GM19328 (cell line): Measurements from ENCODE around the gene DLEU7.

Experiments
- ATAC-seq: cut with Tn5 transposase; IDR thresholded peaks from one replicate; pipeline ENCODE4 v1.9.1; 2021; ENCODE audit warnings: mild to moderate bottlenecking, moderate library complexity; ENCODE audit not compliant: unreplicated experiment

The DLEU7 gene

DNA sequence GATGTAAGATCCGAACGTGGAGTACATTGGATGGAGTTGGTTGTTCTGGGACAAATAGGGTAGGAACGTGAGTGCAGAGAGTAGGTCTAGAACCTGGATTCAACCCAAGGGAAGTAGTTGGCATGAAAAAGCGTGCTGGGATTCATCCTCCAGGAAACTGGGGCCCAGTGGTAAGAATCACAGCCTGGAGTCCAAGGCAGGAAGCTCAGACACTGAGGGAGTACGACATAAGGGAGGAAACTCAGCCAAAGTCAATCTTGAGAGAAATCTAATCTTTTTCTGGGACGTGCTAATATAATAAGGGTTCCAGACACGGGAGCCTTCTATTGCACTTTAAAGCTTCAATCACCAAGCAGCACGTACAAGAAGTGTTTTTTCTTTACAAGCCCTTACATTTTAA, 46.4 kb downstream of the DLEU7 start:
- no peak for ATAC-seq

GRCh38 chr13:50796463-50796862, 47.0 kb downstream of the DLEU7 start:
- ATAC-seq: no peak

GRCh38 chr13:50794226-50794625, 49.3 kb downstream of the DLEU7 start:
- ATAC-seq: no peak

DNA sequence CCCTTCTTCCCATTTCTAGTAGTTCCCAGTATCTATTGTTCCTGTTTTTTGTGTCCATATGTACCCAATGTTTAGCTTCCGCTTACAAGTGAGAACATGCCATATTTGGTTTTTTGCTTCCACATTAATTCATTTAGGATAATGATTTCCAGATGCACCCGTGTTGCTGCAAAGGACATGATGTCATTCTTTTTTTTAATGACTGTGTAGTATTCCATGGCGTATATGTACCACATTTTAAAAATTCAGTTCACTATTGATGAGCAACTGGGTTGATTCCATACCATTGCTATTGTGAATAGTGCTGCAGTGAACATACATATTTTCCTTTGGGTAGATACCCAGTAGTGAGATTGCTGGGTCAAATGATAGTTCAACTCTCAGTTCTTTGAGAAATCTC, 50.5 kb downstream of the DLEU7 start:
- no peak for ATAC-seq

DNA sequence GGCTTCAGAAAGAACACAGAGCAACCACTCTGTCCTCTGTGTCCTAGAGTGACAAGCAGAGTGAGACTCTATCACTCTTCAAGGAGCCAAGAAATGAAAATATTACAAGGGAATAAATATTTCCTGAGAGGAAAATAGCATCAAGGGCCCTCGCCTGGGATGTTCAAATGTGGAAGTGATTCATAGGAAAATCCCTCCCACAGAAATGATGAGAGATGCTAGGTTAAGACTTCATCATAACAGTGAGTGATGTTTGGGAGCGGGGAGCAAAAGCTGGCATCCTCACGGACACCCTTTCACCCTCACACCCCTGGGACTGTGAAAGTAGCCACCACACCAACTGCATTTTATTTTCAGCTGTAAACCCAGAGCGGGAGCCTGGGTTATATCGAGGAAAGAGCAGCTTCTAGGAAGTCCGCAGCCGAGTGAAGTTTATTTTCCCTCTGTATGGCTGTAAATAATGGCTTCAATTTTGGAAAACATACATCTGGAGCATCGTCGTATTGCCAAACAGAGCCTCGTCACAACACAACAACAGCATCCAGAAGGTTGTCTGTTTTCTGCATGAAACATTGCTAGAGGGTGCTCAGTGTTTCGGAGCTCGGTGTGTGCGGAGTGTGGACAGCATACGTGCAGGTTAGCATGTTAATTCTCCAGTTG, 54.8 kb downstream of the DLEU7 start:
- no peak for ATAC-seq

DNA sequence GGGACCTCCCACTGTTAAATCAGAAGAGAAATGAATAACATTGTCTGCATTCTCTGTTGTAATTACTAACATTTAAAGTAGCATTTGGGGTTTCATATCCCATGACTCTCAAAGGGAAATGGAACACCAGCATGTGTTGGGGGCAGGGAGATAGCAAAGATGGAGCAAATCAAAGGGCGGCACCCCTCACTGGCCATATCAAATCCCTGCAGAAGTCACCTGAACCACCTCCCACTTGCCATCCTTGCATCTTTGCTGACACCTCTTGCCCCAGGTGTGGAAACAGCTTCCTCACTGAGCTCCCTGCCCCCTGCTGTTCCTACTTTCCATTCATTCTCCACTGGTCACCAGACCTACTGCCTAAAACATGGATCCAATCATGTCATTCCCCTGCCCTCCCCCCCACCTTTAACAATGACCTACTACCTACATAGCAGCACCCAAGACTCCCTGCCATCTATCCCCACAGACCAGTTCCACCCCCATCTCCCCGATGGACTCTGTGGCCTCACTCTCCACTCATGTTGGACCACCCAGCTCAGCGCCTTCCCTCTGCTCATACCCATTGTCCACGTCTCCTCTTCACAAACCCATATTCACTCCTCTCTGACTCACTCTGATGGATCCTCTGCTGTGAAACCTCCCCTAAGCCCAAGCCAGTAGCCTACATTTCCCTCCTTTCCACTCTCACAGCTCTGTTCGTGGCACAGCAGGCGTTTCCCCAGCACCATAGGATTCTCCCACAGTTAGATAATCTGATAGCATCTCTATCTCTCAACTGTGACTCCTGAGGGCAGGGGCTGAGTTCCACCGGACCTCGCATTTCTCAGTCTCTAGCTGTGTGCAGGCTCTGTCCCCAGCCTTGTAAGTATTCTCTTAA, 55.9 kb downstream of the DLEU7 start:
- ATAC-seq: no peak

GRCh38 chr13:50783717-50784290, 59.7 kb downstream of the DLEU7 start:
- no peak for ATAC-seq

DNA sequence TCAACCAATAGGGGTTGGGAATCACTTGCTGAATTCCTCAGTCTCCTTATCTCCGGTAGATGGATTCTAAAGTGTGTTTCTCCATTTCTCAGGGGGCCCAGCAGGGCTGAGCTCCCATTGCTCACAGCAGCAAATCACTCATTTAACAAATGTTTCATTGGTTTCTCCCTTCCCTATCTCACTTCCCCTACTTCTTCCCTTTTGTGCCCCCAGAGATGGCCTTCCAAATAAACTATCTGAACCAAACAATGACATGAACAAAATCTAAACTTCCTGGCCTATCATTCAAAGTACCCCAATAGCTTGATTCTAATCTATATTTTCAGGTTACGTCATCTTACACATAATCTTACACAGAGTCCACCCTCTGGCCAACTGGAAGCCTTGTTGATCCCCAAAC, 60.4 kb downstream of the DLEU7 start:
- ATAC-seq: no peak

DNA sequence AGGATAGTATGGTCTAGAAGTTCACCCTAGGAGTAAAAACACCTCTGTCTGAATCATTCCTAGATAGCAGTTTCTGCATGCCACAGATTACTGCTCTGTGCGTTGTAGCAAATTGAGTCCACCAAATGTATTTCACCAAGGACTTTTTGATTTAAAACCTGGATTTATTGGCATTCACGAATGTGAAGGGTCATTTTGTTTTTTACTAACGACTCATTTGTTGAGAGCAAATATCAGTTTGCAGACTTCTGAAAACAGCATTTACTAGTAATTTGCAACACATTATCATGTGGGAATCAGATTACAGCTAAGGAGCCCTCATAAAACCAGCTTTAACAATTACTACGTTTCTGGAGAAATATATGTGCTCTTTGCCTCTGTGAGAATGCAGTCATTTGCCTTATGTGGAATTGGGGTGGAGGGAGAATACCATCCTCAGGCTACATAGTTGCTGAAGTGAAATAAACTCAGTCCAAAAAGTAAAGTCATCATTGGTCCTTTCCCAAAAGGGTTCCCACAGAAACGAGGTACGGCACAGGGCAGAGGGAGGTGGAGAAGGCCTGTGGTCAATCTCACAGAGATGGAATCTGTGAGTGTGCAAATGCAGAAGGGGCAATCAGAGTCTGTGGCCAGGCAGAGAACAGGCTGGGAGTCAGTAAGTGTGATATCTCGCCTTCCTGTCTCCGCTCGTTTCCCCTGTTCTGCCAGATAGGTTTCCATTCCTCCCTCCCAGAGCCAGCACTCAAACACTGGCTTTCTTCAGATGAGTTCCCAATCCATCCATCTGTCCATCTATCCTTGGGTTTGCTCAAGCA, 63.1 kb downstream of the DLEU7 start:
- ATAC-seq: no peak

DNA sequence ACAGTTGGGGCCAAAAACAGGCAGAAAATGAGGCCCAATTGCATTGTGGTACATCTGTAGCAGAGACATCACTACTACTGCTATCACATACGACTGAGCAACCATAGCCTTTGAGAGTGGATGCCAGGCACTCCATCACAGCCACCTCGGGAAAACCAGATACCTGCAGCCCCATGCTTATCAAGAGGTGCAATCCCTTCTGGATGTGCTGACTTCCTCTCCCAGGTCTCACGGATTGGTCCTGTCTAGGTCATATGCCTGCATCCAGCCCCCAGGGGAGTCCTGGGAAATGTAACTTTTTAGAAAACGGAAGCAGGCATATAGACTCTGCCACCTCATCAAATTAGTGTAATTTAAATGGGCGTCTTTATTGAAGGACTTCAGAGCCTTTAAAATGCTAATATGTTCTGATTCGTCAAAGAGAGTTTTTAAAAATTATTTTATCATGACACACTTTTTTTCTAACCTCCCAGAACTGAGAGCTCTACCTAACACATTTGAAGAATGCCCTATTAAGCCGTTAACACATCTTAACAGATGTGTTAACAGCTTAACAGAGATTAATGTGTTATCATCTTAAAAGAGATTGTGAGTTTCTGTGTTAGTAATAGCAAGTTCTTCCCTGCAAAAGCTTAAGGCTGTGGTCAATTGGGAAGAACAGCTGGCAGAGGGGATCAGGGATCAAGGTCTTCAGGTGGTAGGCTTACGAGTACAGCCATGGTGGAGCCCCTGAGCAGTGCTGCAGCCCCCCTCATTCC, 63.9 kb downstream of the DLEU7 start:
- no peak for ATAC-seq
